Activated B cell treated with CpG ODN at 0.5 μM for 24 hours (primary cell): Measurements from ENCODE around the gene GDPGP1. TPM values are rescaled to one million over a fixed set of nuclear protein-coding genes. Genes with fewer than 3 reads are reported as not detected.
"Not testable (repeated sequence)": the region's sequence is repeated elsewhere in the genome, so short reads cannot be mapped to it uniquely, and the experiment has no call there.

Experiments used
- ATAC-seq: fragments of 200-7000 bp; cut with Tn5 transposase; one replicate; pipeline ENCODE4 v1.10.0; 2021; ENCODE audit warnings: low read depth, mild to moderate bottlenecking, moderate library complexity
- CTCF ChIA-PET: fragments of 350-600 bp; sonication (Branson Sonifier 250); formaldehyde crosslinking; loops from one replicate; lab custom pipeline; 2021; ENCODE audit warnings: antibody characterized with exemption; lab: Charles Lee
- POLR2A ChIA-PET: fragments of 350-600 bp; sonication (Branson Sonifier 250); formaldehyde crosslinking; loops from one replicate; lab custom pipeline; 2021; ENCODE audit warnings: antibody characterized with exemption; lab: Charles Lee
- DNase-seq: peaks from one replicate; pipeline ENCODE4 v3.0.0; 2022
- H3K27ac Mint-ChIP-seq: one replicate; pipeline ENCODE4 v1.8.0; 2020; ENCODE audit warnings: mixed read lengths
- H3K27me3 Mint-ChIP-seq: one replicate; pipeline ENCODE4 v1.8.0; 2021; ENCODE audit warnings: mixed read lengths
- H3K36me3 Mint-ChIP-seq: one replicate; pipeline ENCODE4 v1.8.0; 2021; ENCODE audit warnings: low read depth, mixed read lengths
- H3K4me1 Mint-ChIP-seq: one replicate; pipeline ENCODE4 v1.8.0; 2021; ENCODE audit warnings: mixed read lengths
- H3K4me3 Mint-ChIP-seq: one replicate; pipeline ENCODE4 v1.8.0; 2020; ENCODE audit warnings: mild to moderate bottlenecking, mixed read lengths
- H3K9me3 Mint-ChIP-seq: one replicate; pipeline ENCODE4 v1.8.0; 2020; ENCODE audit warnings: mixed read lengths
- intact Hi-C: fragments of 100-400 bp; cut with micrococcal nuclease; formaldehyde crosslinking; loops from one replicate; pipeline ENCODE4 v1.15.1; 2024
- total RNA-seq: library from RNA; stranded (reverse); gene quantifications from 2 replicates; pipeline ENCODE4 v1.2.3, GENCODE V29; 2022
- TF ChIP-seq, protein P1 (sequence below): fragments of 200-600 bp; IDR thresholded peaks from one replicate; pipeline ENCODE4 v1.8.0; 2022; ENCODE audit warnings: antibody characterized with exemption, mild to moderate bottlenecking

The GDPGP1 gene
- total RNA-seq, result 6.1 and 6.2 TPM in 2 replicates

GRCh38 chr15:90234096-90234988 lies at the start of gene GDPGP1:
Gene GDPGP1 (plus strand): TSS chr15:90234209. CDS start chr15:90240909, 6,700 bp downstream.
- TF ChIP-seq, protein P1, sequence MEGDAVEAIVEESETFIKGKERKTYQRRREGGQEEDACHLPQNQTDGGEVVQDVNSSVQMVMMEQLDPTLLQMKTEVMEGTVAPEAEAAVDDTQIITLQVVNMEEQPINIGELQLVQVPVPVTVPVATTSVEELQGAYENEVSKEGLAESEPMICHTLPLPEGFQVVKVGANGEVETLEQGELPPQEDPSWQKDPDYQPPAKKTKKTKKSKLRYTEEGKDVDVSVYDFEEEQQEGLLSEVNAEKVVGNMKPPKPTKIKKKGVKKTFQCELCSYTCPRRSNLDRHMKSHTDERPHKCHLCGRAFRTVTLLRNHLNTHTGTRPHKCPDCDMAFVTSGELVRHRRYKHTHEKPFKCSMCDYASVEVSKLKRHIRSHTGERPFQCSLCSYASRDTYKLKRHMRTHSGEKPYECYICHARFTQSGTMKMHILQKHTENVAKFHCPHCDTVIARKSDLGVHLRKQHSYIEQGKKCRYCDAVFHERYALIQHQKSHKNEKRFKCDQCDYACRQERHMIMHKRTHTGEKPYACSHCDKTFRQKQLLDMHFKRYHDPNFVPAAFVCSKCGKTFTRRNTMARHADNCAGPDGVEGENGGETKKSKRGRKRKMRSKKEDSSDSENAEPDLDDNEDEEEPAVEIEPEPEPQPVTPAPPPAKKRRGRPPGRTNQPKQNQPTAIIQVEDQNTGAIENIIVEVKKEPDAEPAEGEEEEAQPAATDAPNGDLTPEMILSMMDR, result no peak
- POLR2A ChIA-PET, result interaction anchor here (0.5 to 4.9 kb wide), 27 partner anchors 10 to 701 kb away, joined by 3 to 63 read pairs (median 6); partner anchors contain the start of genes IQGAP1, MAN2A2, NGRN and SEMA4B
- ATAC-seq, result no peak

DNA sequence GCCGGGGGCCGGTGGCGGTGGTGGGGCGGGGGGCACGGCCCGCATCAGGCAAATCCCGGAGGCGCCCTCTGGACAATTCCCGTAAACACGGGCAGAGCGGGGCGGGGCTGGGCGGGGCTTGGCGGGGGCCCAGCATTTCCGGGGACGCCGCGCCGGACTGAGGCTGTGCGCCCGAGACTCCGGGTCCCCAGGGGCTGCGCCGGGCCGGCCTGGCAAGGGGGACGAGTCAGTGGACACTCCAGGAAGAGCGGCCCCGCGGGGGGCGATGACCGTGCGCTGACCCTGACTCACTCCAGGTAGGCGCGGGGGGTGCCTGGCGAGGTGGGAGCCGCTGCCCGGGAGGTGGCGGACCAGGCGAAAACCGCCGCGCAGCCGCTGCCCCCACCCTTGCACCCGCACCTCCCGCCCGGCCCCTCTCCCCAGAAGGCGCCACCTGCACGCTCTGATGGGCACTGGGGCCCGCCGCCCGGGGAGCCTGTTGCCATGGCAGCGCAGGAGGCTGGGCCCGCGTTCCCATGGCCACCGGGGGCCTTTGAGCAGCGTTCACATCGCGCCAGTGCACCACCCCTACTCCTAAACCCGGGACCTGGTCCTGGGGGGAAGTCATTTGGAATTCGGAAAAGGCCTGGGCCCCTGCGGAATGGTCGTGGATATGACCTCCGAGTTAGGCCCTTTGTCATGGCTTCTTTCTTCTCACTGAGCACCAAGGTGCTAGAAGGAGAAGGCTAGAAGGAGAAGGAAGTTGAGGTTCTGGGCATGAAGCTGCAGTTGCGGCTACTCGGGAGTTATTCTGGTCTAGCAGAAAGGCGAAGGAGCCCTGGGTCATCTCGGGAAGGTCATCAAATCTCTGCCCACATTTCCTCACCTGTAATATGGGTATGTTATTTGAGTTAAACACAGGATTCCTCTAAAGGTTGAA lies 49.0 kb upstream of the GDPGP1 start:
- CTCF ChIA-PET, result interaction anchor here (0.9 to 10.1 kb wide), 2 partner anchors 23 to 33 kb away, joined by 3 to 130 read pairs; no protein-coding TSS in a partner anchor
- peaks cover 9% of the 10 kb centered on the region for H3K36me3 Mint-ChIP-seq
- no peaks in the 10 kb centered on the region for H3K27me3 Mint-ChIP-seq
- DNase-seq (peak; percentile 77), ATAC-seq (peak; percentile 77)
- POLR2A ChIA-PET, result interaction anchor here (0.8 to 13.0 kb wide), 7 partner anchors 10 to 49 kb away, joined by 4 to 248 read pairs (median 6); partner anchors contain the start of genes CIB1, GDPGP1 and SEMA4B
- peak overlapping the region; percentile 90 for H3K4me3 Mint-ChIP-seq
- no peaks in the 10 kb centered on the region for H3K9me3 Mint-ChIP-seq
- peaks cover 75% of the 10 kb centered on the region for H3K4me1 Mint-ChIP-seq
- H3K27ac Mint-ChIP-seq, result peak overlapping the region; percentile 88
- TF ChIP-seq, protein P1, result no peak
- intact Hi-C loops, result loop anchor here (1.0 to 2.0 kb wide), 4 partner anchors 7 to 49 kb away; partner anchors contain the start of genes GDPGP1 and SEMA4B

More at GRCh38 chr15:90234096-90234988, at the start of gene GDPGP1:
- Mint-ChIP-seq H3K27me3 (no peaks in the 10 kb centered on the region), H3K36me3 (peaks cover 45% of the 10 kb centered on the region), H3K27ac (peak within 1 kb of the TSS; percentile 97), H3K4me1 (peaks cover 46% of the 10 kb centered on the region), H3K4me3 (peak within 1 kb of the TSS; percentile 87), H3K9me3 (no peaks in the 10 kb centered on the region)
- DNase-seq, result no peak
- intact Hi-C loops, result loop anchor here (1.0 to 5.0 kb wide), 8 partner anchors 31 to 698 kb away; partner anchors contain the start of genes BLM, HDDC3, IDH2 and IQGAP1
- CTCF ChIA-PET, result interaction anchor here (1.1 to 4.2 kb wide), 7 partner anchors 13 to 74 kb away, joined by 5 to 44 read pairs (median 9); partner anchors contain the start of gene NGRN

- Mint-ChIP-seq H3K27ac (peak overlapping the region; percentile 84), H3K9me3 (no peaks in the 10 kb centered on the region), H3K36me3 (peaks cover 9% of the 10 kb centered on the region), H3K4me1 (peaks cover 80% of the 10 kb centered on the region), H3K4me3 (peak overlapping the region; percentile 50), H3K27me3 (no peaks in the 10 kb centered on the region)
- POLR2A ChIA-PET, result interaction anchor here (1.0 to 13.0 kb wide), 3 partner anchors 15 to 46 kb away, joined by 3 to 248 read pairs (median 4); partner anchors contain the start of genes CIB1, GDPGP1 and SEMA4B
- DNase-seq (no peak), ATAC-seq (no peak)
- TF ChIP-seq, protein P1, result no peak
- intact Hi-C loops, result no loop called here
- CTCF ChIA-PET, result interaction anchor here (1.2 to 10.1 kb wide), 2 partner anchors 31 to 447 kb away, joined by 3 to 130 read pairs; no protein-coding TSS in a partner anchor
Observed at GRCh38 chr15:90187257-90187868, 46.6 kb upstream of the GDPGP1 start.

DNA sequence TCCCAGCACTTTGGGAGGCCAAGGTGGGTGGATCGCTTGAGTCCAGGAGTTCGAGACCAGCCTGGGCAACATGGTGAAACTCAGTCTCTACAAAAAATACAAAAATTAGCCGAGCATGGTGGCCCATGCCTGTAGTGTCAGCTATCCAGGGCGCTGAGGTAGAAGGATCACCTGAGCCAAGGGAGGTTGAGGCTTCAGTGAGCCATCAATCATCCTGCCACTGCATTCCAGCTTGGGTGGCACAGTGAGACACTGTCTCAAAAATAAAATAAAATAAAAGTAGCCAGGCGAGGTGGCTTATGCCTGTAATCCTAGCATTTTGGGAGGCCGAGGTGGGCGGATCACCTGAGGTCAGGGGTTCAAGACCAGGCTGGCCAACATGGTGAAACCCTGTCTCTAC lies 45.9 kb upstream of the GDPGP1 start:
- ChIA-PET CTCF (interaction anchor here (1.2 to 10.1 kb wide), 2 partner anchors 30 to 448 kb away, joined by 3 to 130 read pairs; no protein-coding TSS in a partner anchor), POLR2A (interaction anchor here (1.1 to 13.0 kb wide), 2 partner anchors 14 to 45 kb away, joined by 4 to 248 read pairs; partner anchors contain the start of genes CIB1 and SEMA4B)
- Mint-ChIP-seq H3K27ac (peak overlapping the region; percentile 84), H3K4me1 (peaks cover 84% of the 10 kb centered on the region)
- H3K4me3 Mint-ChIP-seq, intact Hi-C loops, ATAC-seq, H3K36me3 Mint-ChIP-seq, H3K9me3 Mint-ChIP-seq, H3K27me3 Mint-ChIP-seq, DNase-seq: not testable (repeated sequence)
